ENCODE results near the gene PDE10A.

Gene PDE10A

GRCh38 chr6:165664559-165665383, 1.7 kb upstream of the PDE10A start:
- TF ChIP-seq CTCF (conservative IDR thresholded peaks at IDR 0.05) (no peak), ZFX (IDR thresholded peaks at IDR 0.05) (no peak)
- no peak overlapping the region for H3K27ac ChIP-seq

- H3K27ac ChIP-seq = no peak overlapping the region
- TF ChIP-seq CTCF (conservative IDR thresholded peaks at IDR 0.05) (no peak), ZFX (IDR thresholded peaks at IDR 0.05) (no peak)
Observed at GRCh38 chr6:165663736-165664558, 906 bp upstream of the PDE10A start.

GRCh38 chr6:165663377-165663735, 315 bp upstream of the PDE10A start:
- TF ChIP-seq ZFX (IDR thresholded peaks at IDR 0.05) (no peak), CTCF (conservative IDR thresholded peaks at IDR 0.05) (no peak)
- no peak overlapping the region for H3K27ac ChIP-seq

GRCh38 chr6:165662041-165662748, 846 bp downstream of the PDE10A start:
- peak overlapping the region; percentile 67 for H3K27ac ChIP-seq
- TF ChIP-seq CTCF (conservative IDR thresholded peaks at IDR 0.05) (no peak), ZFX (IDR thresholded peaks at IDR 0.05) (no peak)

GRCh38 chr6:165661664-165662025, 1.4 kb downstream of the PDE10A start:
- H3K27ac ChIP-seq = peak overlapping the region; percentile 67
- TF ChIP-seq ZFX (IDR thresholded peaks at IDR 0.05) (no peak), CTCF (conservative IDR thresholded peaks at IDR 0.05) (no peak)

- TF ChIP-seq ZFX (IDR thresholded peaks at IDR 0.05) (no peak), CTCF (conservative IDR thresholded peaks at IDR 0.05) (no peak)
Observed at GRCh38 chr6:165660857-165661663, 2.0 kb downstream of the PDE10A start.

More at GRCh38 chr6:165660857-165661663, 2.0 kb downstream of the PDE10A start:
- H3K27ac ChIP-seq = peak overlapping the region; percentile 67
